Tibial nerve (tissue), 4 donors: Measurements from ENCODE around the gene ELOF1.

Source experiments
- CTCF ChIP-seq, 5 experiments: fragments of 200-600 bp in 3 of 5; fragments of 450-650 bp in 2 of 5; sonication (generic) in 3 of 5; IDR thresholded peaks; one replicate each; pipeline ENCODE4 v1.5.1; 2016 to 2019; ENCODE audit warnings: antibody characterized with exemption in 5 of 5, mild to moderate bottlenecking in 3 of 5, moderate library complexity in 2 of 5
- EP300 ChIP-seq, 2 donors: sonication (generic); formaldehyde crosslinking; IDR thresholded peaks; one replicate each; pipeline ENCODE4 v1.6.1; 2017; ENCODE audit warnings: antibody characterized with exemption in 2 of 2, mild to moderate bottlenecking in 1 of 2

GRCh38 chr19:11519138-11519537 lies 39.9 kb downstream of the ELOF1 start:
- no peak for TF ChIP-seq CTCF (IDR thresholded peaks at IDR 0.05)
- TF ChIP-seq EP300 (IDR thresholded peaks at IDR 0.05), result no peak
